Astrocyte (in vitro differentiated cells and primary cell): ENCODE data around the gene THSD8. TPM values are rescaled to one million over a fixed set of nuclear protein-coding genes. Genes with fewer than 3 reads are reported as not detected.
A peak's percentile ranks its signal among the peaks of the same experiment; 100 is the strongest.

Experiments
- DNase-seq: peaks from one replicate; pipeline ENCODE4 v3.0.0-alpha.2; 2010; ENCODE audit warnings: low read depth
- FAIRE-seq: peaks from 2 replicates; lab custom pipeline; 2011; peaks lifted over from hg19 to GRCh38; lab: Jason Lieb, UNC
- H2AFZ ChIP-seq: 2 replicates; pipeline ENCODE4 v1.6.0; 2012; ENCODE audit warnings: low read depth, low read length, inconsistent platforms
- H3K27ac ChIP-seq: 2 replicates; pipeline ENCODE4 v1.5.1; 2011; ENCODE audit warnings: low read depth, low read length, inconsistent platforms
- H3K27me3 ChIP-seq: 2 replicates; pipeline ENCODE4 v1.6.0; 2011; ENCODE audit warnings: low read length, inconsistent platforms; ENCODE audit not compliant: insufficient read depth
- H3K36me3 ChIP-seq: 2 replicates; pipeline ENCODE4 v1.5.1; 2011; ENCODE audit warnings: low read length, inconsistent platforms; ENCODE audit not compliant: insufficient read depth
- H3K4me1 ChIP-seq: 2 replicates; pipeline ENCODE4 v1.5.1; 2011; ENCODE audit warnings: low read length, inconsistent platforms; ENCODE audit not compliant: insufficient read depth
- H3K4me2 ChIP-seq: 2 replicates; pipeline ENCODE4 v1.6.0; 2012; ENCODE audit warnings: low read length, inconsistent platforms
- H3K4me3 ChIP-seq: 2 replicates; pipeline ENCODE4 v1.5.1; 2011; ENCODE audit warnings: low read depth, mild to moderate bottlenecking, low read length, inconsistent platforms; ENCODE audit not compliant: insufficient read depth
- H3K79me2 ChIP-seq: 2 replicates; pipeline ENCODE4 v1.6.0; 2012; ENCODE audit warnings: mild to moderate bottlenecking, low read length, inconsistent platforms; ENCODE audit not compliant: insufficient read depth
- H3K9ac ChIP-seq: 2 replicates; pipeline ENCODE4 v1.6.0; 2012; ENCODE audit warnings: mild to moderate bottlenecking, low read length, inconsistent platforms
- H3K9me3 ChIP-seq: 2 replicates; pipeline ENCODE4 v1.5.1; 2012; ENCODE audit warnings: low read depth, mild to moderate bottlenecking, low read length, inconsistent platforms; ENCODE audit not compliant: insufficient read depth
- H4K20me1 ChIP-seq: 2 replicates; pipeline ENCODE4 v1.6.0; 2012; ENCODE audit warnings: low read length, inconsistent platforms; ENCODE audit not compliant: insufficient read depth
- H3K27ac Mint-ChIP-seq: one replicate; pipeline ENCODE4 v1.8.0; 2021; ENCODE audit warnings: mild to moderate bottlenecking, mixed read lengths; ENCODE audit not compliant: unreplicated experiment
- H3K27me3 Mint-ChIP-seq: one replicate; pipeline ENCODE4 v1.8.0; 2021; ENCODE audit warnings: low read depth, mixed read lengths; ENCODE audit not compliant: unreplicated experiment
- H3K36me3 Mint-ChIP-seq: one replicate; pipeline ENCODE4 v1.8.0; 2021; ENCODE audit warnings: low read depth, mixed read lengths; ENCODE audit not compliant: unreplicated experiment
- H3K4me1 Mint-ChIP-seq: one replicate; pipeline ENCODE4 v1.8.0; 2021; ENCODE audit warnings: low read depth, mixed read lengths; ENCODE audit not compliant: unreplicated experiment
- H3K4me3 Mint-ChIP-seq: one replicate; pipeline ENCODE4 v1.8.0; 2021; ENCODE audit warnings: mild to moderate bottlenecking, moderate library complexity, mixed read lengths; ENCODE audit not compliant: unreplicated experiment
- H3K9me3 Mint-ChIP-seq: one replicate; pipeline ENCODE4 v1.8.0; 2021; ENCODE audit warnings: mild to moderate bottlenecking, mixed read lengths; ENCODE audit not compliant: unreplicated experiment
- EZH2 ChIP-seq: IDR thresholded peaks from 2 replicates; pipeline ENCODE4 v1.6.1; 2012; ENCODE audit warnings: mild to moderate bottlenecking, low read length, inconsistent platforms; ENCODE audit not compliant: insufficient read depth
- total RNA-seq: library from RNA; stranded (reverse); gene quantifications from 2 replicates; pipeline ENCODE4 v1.2.1, GENCODE V29; 2021
- TF ChIP-seq, protein P1 (sequence below): IDR thresholded peaks from 2 replicates; pipeline ENCODE4 v1.5.1; 2011; ENCODE audit warnings: low read depth, mild to moderate bottlenecking, inconsistent platforms, low read length, moderate library complexity; ENCODE audit not compliant: insufficient read depth

Gene THSD8
- total RNA-seq, 1 donor from 2014 or later: 3.6 TPM

DNA sequence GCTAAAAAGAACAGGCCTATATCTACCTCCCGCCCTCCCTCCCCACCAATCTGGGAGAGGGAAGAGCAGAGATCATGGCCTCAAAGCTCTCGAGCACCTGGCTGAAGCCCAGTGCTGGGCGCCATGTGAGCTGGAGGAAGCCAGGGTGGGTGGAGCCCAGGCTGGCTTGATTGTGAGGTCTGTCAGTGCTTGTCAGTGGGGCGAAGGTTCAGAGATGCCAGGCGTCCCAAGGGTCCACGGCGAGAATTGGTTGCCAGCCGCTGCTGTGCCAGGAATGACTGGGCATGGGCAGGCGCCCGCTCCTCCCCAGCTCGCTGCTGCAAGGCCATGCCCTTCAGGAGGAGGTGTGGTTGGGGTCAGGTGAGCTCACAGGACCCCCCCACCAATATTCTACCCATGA lies 38.8 kb upstream of the THSD8 start:
- no peak for FAIRE-seq
- Mint-ChIP-seq H3K27ac (no peak overlapping the region), H3K4me3 (no peak overlapping the region), H3K4me1 (no peaks in the 10 kb centered on the region), H3K9me3 (no peaks in the 10 kb centered on the region), H3K27me3 (no peaks in the 10 kb centered on the region), H3K36me3 (peaks cover 22% of the 10 kb centered on the region)
- H4K20me1 ChIP-seq: no peaks in the 10 kb centered on the region
- H2AFZ ChIP-seq: no peak overlapping the region
- no peak overlapping the region for H3K4me3 ChIP-seq
- no peaks in the 10 kb centered on the region for H3K9me3 ChIP-seq
- no peak overlapping the region for H3K4me2 ChIP-seq
- no peaks in the 10 kb centered on the region for H3K27me3 ChIP-seq
- H3K36me3 ChIP-seq: no peaks in the 10 kb centered on the region
- no peaks in the 10 kb centered on the region for H3K4me1 ChIP-seq
- no peak overlapping the region for H3K9ac ChIP-seq
- TF ChIP-seq EZH2: no peak
- TF ChIP-seq, protein P1, sequence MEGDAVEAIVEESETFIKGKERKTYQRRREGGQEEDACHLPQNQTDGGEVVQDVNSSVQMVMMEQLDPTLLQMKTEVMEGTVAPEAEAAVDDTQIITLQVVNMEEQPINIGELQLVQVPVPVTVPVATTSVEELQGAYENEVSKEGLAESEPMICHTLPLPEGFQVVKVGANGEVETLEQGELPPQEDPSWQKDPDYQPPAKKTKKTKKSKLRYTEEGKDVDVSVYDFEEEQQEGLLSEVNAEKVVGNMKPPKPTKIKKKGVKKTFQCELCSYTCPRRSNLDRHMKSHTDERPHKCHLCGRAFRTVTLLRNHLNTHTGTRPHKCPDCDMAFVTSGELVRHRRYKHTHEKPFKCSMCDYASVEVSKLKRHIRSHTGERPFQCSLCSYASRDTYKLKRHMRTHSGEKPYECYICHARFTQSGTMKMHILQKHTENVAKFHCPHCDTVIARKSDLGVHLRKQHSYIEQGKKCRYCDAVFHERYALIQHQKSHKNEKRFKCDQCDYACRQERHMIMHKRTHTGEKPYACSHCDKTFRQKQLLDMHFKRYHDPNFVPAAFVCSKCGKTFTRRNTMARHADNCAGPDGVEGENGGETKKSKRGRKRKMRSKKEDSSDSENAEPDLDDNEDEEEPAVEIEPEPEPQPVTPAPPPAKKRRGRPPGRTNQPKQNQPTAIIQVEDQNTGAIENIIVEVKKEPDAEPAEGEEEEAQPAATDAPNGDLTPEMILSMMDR: no peak
- DNase-seq: no peak
- H3K27ac ChIP-seq: no peak overlapping the region
- no peaks in the 10 kb centered on the region for H3K79me2 ChIP-seq

DNA sequence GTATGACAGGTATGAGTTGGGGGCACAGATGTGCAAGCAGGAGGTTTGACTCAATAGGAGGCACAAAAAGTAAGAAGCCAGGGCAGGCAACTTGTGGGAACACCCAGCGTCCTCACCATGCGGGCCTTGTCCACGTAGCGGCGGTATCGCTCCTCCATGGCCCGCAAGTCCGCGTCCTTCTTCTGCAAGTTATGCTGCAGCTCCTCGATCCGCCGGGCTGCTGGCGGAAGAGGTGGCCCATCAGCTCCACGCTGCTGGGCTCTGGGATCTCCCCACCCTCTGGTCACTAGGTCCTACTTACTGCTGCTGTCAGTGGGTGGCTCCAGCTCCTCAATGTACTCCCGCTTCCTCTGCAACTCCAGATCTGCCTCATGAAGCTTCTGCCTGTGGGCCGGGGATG lies 37.2 kb upstream of the THSD8 start:
- H3K27me3 Mint-ChIP-seq: no peaks in the 10 kb centered on the region
- Histone ChIP-seq H3K4me2 (no peak overlapping the region), H2AFZ (no peak overlapping the region), H3K79me2 (no peaks in the 10 kb centered on the region), H3K36me3 (no peaks in the 10 kb centered on the region), H3K27me3 (no peaks in the 10 kb centered on the region), H4K20me1 (no peaks in the 10 kb centered on the region), H3K9me3 (no peaks in the 10 kb centered on the region), H3K4me3 (no peak overlapping the region), H3K4me1 (no peaks in the 10 kb centered on the region), H3K9ac (no peak overlapping the region), H3K27ac (no peak overlapping the region)
- FAIRE-seq: no peak
- no peaks in the 10 kb centered on the region for H3K4me1 Mint-ChIP-seq
- no peak overlapping the region for H3K27ac Mint-ChIP-seq
- TF ChIP-seq, protein P1: no peak
- TF ChIP-seq EZH2: no peak
- no peak for DNase-seq
- no peaks in the 10 kb centered on the region for H3K9me3 Mint-ChIP-seq
- H3K4me3 Mint-ChIP-seq: no peak overlapping the region
- peaks cover 22% of the 10 kb centered on the region for H3K36me3 Mint-ChIP-seq

DNA sequence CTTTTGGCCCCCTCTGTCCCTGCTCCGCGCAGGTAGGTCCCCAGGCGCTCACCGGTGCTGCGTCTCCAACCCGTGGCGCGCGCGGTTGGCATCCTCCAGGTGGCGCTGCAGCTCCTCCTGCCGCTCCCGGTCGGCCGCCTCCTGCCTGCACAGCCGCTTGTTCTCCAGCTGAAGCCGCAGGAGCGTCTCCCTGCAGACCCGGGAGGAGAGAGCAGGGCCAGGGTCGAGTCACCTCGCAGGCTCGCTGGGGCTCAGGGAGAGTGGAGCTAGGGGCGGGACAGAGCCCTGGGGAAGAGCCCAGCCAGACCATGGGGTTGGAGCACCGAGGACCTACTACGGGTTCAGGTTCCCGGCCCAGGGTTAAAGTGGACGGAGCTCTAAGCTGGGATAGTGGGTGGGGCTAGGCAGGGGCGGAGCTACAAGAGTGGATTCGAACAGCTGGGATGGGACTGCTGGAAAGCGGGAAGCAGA lies 35.8 kb upstream of the THSD8 start:
- H2AFZ ChIP-seq: peak overlapping the region; percentile 97
- no peak for FAIRE-seq

More for the DNA sequence above, 35.8 kb upstream of the THSD8 start:
- peak overlapping the region; percentile 99 for H3K4me2 ChIP-seq
- H3K27ac ChIP-seq: no peak overlapping the region
- peak overlapping the region; percentile 61 for H3K9ac ChIP-seq
- no peaks in the 10 kb centered on the region for H3K36me3 ChIP-seq
- H3K79me2 ChIP-seq: no peaks in the 10 kb centered on the region
- H3K4me3 ChIP-seq: peak overlapping the region; percentile 70
- TF ChIP-seq EZH2: no peak
- TF ChIP-seq, protein P1: peak; percentile 31
- H4K20me1 ChIP-seq: no peaks in the 10 kb centered on the region
- Mint-ChIP-seq H3K9me3 (no peaks in the 10 kb centered on the region), H3K27ac (no peak overlapping the region), H3K27me3 (peaks cover 5% of the 10 kb centered on the region), H3K36me3 (peaks cover 26% of the 10 kb centered on the region), H3K4me1 (no peaks in the 10 kb centered on the region), H3K4me3 (no peak overlapping the region)
- H3K4me1 ChIP-seq: no peaks in the 10 kb centered on the region
- no peaks in the 10 kb centered on the region for H3K9me3 ChIP-seq
- peak; percentile 37 for DNase-seq
- no peaks in the 10 kb centered on the region for H3K27me3 ChIP-seq
